Kidney (tissue), 14 donors: ENCODE measurements around the gene DCXR. TPM values are rescaled to one million over a fixed set of nuclear protein-coding genes. Genes with fewer than 3 reads are reported as not detected.

Source experiments
- DNase-seq, 5 donors: peaks; one replicate each; pipeline ENCODE4 v3.0.0-alpha.2; 2013 to 2020
- FAIRE-seq: peaks from 2 replicates; lab custom pipeline; 2012; peaks lifted over from hg19 to GRCh38; lab: Jason Lieb, UNC
- H3K27ac ChIP-seq, 2 donors: one replicate each; pipeline ENCODE4 v1.7.0; 2013; ENCODE audit warnings: low read depth in 2 of 2, low read length in 2 of 2, inconsistent platforms in 1 of 2
- H3K27me3 ChIP-seq: one replicate; pipeline ENCODE4 v1.7.1; 2013; ENCODE audit warnings: low read length, inconsistent platforms; ENCODE audit not compliant: control insufficient read depth, insufficient read depth
- H3K36me3 ChIP-seq, 3 donors: one replicate each; pipeline versions ENCODE4 v1.7.0 to v1.7.1; 2013; ENCODE audit warnings: low read length in 3 of 3, control low read depth in 1 of 3, inconsistent platforms in 1 of 3; ENCODE audit not compliant: insufficient read depth in 3 of 3, control insufficient read depth in 2 of 3
- H3K4me1 ChIP-seq, 3 donors: one replicate each; pipeline versions ENCODE4 v1.7.0 to v1.7.1; 2013; ENCODE audit warnings: low read length in 3 of 3, inconsistent platforms in 1 of 3, low read depth in 1 of 3; ENCODE audit not compliant: control insufficient read depth in 2 of 3, insufficient read depth in 2 of 3
- H3K4me3 ChIP-seq, 3 donors: one replicate each; pipeline versions ENCODE4 v1.7.0 to v1.8.1; 2013; ENCODE audit warnings: low read length in 3 of 3, control low read depth in 1 of 3, inconsistent platforms in 1 of 3
- H3K9ac ChIP-seq, 3 donors: one replicate each; pipeline versions ENCODE4 v1.7.0 to v1.7.1; 2013; ENCODE audit warnings: low read length in 3 of 3, control low read depth in 1 of 3, inconsistent platforms in 1 of 3
- H3K9me3 ChIP-seq, 3 donors: one replicate each; pipeline versions ENCODE4 v1.7.0 to v1.7.1; 2013; ENCODE audit warnings: low read length in 3 of 3, control low read depth in 1 of 3, inconsistent platforms in 1 of 3; ENCODE audit not compliant: control insufficient read depth in 2 of 3, insufficient read depth in 1 of 3
- CTCF ChIP-seq: IDR thresholded peaks from 3 replicates; pipeline ENCODE4 v1.5.1; 2012; ENCODE audit warnings: mild to moderate bottlenecking, moderate library complexity, borderline replicate concordance; ENCODE audit not compliant: insufficient read depth; ENCODE audit errors: extremely low read depth
- intact Hi-C: fragments of 100-400 bp; cut with DNase I; formaldehyde crosslinking; loops from one replicate; pipeline ENCODE4 v1.11.1; 2022
- polyA plus RNA-seq: library from polyadenylated mRNA; stranded (reverse); fragments of 350-450 nt; fragmentation: Illumina TruSeq; extraction: RNeasy Lipid Tissue Mini Kit (QIAGEN cat#74804); gene quantifications from one replicate; pipeline ENCODE4 v1.2.3, GENCODE V29; 2014; ENCODE audit warnings: low read depth, low replicate concordance; ENCODE audit not compliant: insufficient read depth
- total RNA-seq: library from RNA; stranded (reverse); fragmentation: NEBNext Ultra II Directional; extraction: Animal tissue kit (Norgen Biotek cat#: 25700); gene quantifications from one replicate; pipeline ENCODE4 v1.2.1, GENCODE V29; 2021
- donor health status: control.
- donor health status: control.
- donor health status: control.
- donor health status: control.
- donor health status: control.
- donor health status: DM: yes; HTN: yes; CAD: no.
- donor health status: Normal renal cell carcinoma (clear cell type).

The DCXR gene
- total and polyA plus RNA-seq, 2 donors from 2014 or later: 102 to 551 TPM

DNA sequence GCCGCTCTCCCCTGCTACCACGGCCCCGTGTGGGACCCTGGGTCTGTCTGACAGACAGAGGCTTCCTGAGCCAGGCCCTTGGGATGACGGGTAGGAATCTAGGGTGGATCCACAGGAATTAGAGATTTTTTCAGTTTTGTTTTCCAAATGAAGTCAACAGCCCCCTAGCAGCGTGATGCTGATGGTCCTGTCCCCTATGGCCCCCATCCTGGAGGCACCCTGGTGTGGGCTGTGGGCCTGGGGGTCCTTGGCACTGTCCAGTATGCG, 30.3 kb downstream of the DCXR start:
- Histone ChIP-seq H3K27me3 (no peaks in the 10 kb centered on the region), H3K9ac (no peak overlapping the region), H3K27ac (no peak overlapping the region), H3K9me3 (no peaks in the 10 kb centered on the region), H3K36me3 (no peaks in the 10 kb centered on the region), H3K4me1 (peaks cover 0 to 3% (median 0%) of the 10 kb centered on the region in 3 donors), H3K4me3 (no peak overlapping the region)
- FAIRE-seq: no peak
- no peak for TF ChIP-seq CTCF
- DNase-seq: no peak
- intact Hi-C loops: no loop called here

DNA sequence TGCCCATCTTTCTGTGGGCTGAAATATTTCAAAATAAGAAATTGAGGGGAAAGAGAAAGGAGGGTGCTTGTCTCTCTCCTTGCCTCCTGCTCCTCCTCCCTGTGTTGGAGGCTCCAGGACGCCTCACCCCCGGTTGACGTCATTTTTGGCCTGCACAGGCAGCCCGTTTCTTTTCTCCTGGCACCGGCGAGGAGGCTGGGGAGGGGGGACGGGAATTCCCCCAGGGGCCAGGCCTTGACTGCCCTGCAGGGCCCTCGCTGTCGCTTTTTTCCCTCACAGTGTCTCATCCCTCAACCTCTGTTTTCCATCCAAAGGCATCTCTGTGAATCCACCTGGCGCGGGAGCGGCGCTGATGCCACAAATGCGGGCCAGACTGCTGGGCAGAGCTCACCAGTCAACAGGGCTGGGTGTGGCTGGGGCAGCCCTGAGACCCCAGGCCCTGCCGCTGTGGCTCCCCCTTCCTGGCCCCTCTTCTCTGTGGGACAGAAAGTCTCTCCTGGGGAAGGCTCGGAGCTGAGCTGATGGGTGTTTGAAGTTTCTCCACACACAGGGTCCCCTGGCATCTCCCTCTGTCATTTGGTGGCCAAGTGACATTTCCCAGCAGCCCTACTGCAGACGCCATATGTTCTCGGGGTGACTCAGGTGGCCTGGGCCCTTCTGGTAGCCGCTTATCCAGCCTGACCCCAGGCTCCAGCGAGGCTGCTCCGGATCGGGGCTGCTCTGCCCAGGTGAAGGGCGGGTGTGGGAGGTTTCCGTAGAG, 30.8 kb downstream of the DCXR start:
- TF ChIP-seq CTCF: no peak
- Histone ChIP-seq H3K9ac (no peak overlapping the region), H3K36me3 (no peaks in the 10 kb centered on the region), H3K9me3 (no peaks in the 10 kb centered on the region), H3K4me3 (no peak overlapping the region), H3K27me3 (no peaks in the 10 kb centered on the region), H3K27ac (no peak overlapping the region), H3K4me1 (peaks cover 0 to 3% (median 0%) of the 10 kb centered on the region in 3 donors)
- DNase-seq: no peak
- no peak for FAIRE-seq
- intact Hi-C loops: no loop called here

- DNase-seq (no peak), FAIRE-seq (no peak)
- intact Hi-C loops: no loop called here
- no peak overlapping the region for H3K4me3 ChIP-seq
- no peak overlapping the region for H3K9ac ChIP-seq
- no peak overlapping the region for H3K27ac ChIP-seq
- H3K36me3 ChIP-seq: no peaks in the 10 kb centered on the region
- no peaks in the 10 kb centered on the region for H3K27me3 ChIP-seq
- peaks cover 0 to 5% (median 0%) of the 10 kb centered on the region in 3 donors for H3K4me1 ChIP-seq
- TF ChIP-seq CTCF: no peak
- no peaks in the 10 kb centered on the region for H3K9me3 ChIP-seq
These were observed 31.7 kb downstream of the DCXR start for GRCh38 chr17:82005701-82006348.
